ENCODE data around the gene RABEP2. TPM values are rescaled to one million over a fixed set of nuclear protein-coding genes. Genes with fewer than 3 reads are reported as not detected.

RABEP2 gene
- total and polyA plus RNA-seq, 10 donors: 40.8 to 90.0 (median 53.1) TPM

DNA sequence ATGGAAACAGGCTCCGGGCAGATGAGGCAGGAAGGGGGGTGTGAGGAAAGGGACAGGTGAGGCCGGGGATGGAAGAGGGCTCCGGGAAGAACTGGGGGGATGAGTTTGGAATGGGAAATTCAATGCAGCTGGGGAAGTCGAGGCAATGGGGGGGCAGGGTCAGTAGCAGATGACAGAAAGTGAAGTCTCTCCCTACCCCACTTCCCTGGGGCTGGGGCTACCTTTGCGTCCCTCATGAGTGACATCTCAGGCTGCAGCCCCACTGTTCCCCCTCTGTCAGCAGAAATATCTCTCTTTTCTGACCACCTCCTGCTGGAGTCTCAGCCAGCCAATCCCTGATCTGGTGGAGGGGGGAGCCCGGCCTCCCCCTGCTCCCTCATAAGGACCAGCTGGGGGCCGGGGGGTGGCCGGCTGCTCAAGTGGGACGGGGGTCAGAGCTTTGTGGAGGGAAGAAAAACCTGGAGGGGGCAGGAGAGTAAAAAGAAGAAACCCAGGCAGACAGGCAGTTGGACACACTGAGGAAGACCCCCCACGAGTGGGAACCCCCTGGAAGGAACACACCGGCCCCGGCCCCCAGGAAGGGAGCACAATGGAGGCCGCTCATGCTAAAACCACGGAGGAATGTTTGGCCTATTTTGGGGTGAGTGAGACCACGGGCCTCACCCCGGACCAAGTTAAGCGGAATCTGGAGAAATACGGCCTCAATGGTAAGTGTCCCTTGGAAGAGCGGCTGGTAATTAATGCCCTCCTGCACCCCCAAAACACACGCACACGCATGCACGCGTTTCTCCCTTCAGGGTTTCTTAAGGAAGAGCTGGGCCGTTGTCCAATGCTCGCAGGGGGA, 46.7 kb downstream of the RABEP2 start, which contains the start of gene ATP2A1:
Gene ATP2A1, plus strand, starts transcription at position 406 of the 844 bp plus-strand sequence. Its CDS starts 184 bp downstream, at position 590.
- peaks cover 6 to 27% (median 19%) of the 10 kb centered on the region in 6 donors for H3K4me1 ChIP-seq
- intact Hi-C loops (cut with DNase I; ENCODE audit: low total_unique reads): no loop called here
- no peak for DNase-seq
- peaks cover 0 to 30% (median 0%) of the 10 kb centered on the region in 7 donors for H3K27me3 ChIP-seq (replicated peaks in 1 of 7)
- peak within 1 kb of the TSS in 1 of 8 donors; percentile 61 for H3K27ac ChIP-seq
- WGBS, 5 donors: 76 to 90% (median 81%) methylated on average over 24 to 25 of the region's 25 CpGs
- TF ChIP-seq POLR2AphosphoS5 (IDR thresholded peaks at IDR 0.05) (no peak), POLR2A (IDR thresholded peaks at IDR 0.05) (no peak)
- TF ChIP-seq, protein P1, sequence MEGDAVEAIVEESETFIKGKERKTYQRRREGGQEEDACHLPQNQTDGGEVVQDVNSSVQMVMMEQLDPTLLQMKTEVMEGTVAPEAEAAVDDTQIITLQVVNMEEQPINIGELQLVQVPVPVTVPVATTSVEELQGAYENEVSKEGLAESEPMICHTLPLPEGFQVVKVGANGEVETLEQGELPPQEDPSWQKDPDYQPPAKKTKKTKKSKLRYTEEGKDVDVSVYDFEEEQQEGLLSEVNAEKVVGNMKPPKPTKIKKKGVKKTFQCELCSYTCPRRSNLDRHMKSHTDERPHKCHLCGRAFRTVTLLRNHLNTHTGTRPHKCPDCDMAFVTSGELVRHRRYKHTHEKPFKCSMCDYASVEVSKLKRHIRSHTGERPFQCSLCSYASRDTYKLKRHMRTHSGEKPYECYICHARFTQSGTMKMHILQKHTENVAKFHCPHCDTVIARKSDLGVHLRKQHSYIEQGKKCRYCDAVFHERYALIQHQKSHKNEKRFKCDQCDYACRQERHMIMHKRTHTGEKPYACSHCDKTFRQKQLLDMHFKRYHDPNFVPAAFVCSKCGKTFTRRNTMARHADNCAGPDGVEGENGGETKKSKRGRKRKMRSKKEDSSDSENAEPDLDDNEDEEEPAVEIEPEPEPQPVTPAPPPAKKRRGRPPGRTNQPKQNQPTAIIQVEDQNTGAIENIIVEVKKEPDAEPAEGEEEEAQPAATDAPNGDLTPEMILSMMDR (IDR thresholded peaks at IDR 0.05 in 8 of 11, conservative IDR thresholded peaks at IDR 0.05 in 3 of 11): no peak
- H3K4me3 ChIP-seq: peak within 1 kb of the TSS; percentile 62 to 87 (median 76)
- H3K36me3 ChIP-seq: peaks cover 0 to 27% (median 8%) of the 10 kb centered on the region in 6 donors
- H3K9me3 ChIP-seq: no peaks in the 10 kb centered on the region

DNA sequence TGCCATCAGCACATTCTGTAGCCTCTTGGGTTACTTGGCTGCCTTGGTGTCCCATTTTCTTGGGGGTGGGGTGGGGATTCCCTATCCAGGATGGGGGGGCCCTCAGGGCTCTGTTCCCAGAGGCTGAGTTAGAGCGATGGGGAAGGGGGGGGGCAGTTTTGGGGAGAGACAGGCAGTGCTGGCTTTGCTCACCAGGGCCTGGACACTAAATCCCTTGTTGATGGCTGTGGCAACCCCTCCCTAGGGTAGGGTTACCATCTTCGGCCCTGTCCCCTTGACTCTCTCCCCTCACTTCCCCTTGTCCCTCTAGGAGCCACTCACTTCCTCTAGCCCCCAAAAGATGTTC, 47.4 kb downstream of the RABEP2 start:
- peaks cover 6 to 27% (median 19%) of the 10 kb centered on the region in 6 donors for H3K4me1 ChIP-seq
- H3K4me3 ChIP-seq: no peak overlapping the region
- intact Hi-C loops (cut with DNase I; ENCODE audit: low total_unique reads): no loop called here
- H3K27ac ChIP-seq: no peak overlapping the region
- no peak for TF ChIP-seq POLR2AphosphoS5 (IDR thresholded peaks at IDR 0.05)
- TF ChIP-seq, protein P1 (IDR thresholded peaks at IDR 0.05 in 8 of 11, conservative IDR thresholded peaks at IDR 0.05 in 3 of 11): no peak
- no peak for TF ChIP-seq POLR2A (IDR thresholded peaks at IDR 0.05)
- no peak for DNase-seq
- peaks cover 0 to 23% (median 0%) of the 10 kb centered on the region in 7 donors for H3K27me3 ChIP-seq (replicated peaks in 1 of 7)
- H3K36me3 ChIP-seq: peaks cover 0 to 33% (median 13%) of the 10 kb centered on the region in 6 donors
- H3K9me3 ChIP-seq: no peaks in the 10 kb centered on the region
- WGBS, 5 donors: 45 to 73% (median 58%) methylated on average over 2 of the region's 2 CpGs

DNA sequence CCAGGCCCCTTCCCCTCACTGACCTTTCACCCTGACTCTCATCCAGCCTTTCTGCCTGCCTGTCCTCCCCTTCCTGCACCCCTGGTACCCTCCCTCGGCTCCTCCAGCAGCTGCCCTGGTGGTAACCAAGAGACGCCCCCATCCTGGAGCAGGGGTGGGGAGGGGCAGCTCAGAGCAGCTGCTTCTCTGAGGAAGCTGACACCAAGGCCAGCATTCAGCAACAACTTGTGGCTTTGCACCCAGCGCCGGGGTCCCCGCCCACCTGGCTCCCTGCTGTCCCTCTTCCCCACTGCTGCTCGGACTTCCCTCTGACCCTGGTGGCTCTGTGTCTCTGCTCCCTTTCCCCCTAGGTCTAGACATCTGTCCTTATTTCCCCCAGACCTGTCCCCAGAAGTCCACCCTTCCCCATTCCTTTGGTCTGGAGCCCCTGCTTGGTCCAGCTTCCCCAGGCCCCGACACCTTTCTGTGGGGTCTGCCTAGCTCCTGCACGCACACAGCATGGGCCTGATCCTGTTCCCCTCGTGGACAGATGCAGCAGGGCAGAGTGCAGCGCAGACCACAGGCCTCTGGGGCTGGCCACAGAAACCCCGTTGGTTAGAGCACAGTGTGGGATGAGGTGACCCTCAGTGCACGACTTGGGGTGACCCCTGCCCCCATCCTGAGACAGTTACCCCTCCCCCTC, 47.9 kb downstream of the RABEP2 start:
- Histone ChIP-seq H3K4me3 (no peak overlapping the region), H3K4me1 (peaks cover 6 to 27% (median 19%) of the 10 kb centered on the region in 6 donors), H3K27me3 (replicated peaks in 1 of 7) (peaks cover 0 to 18% (median 0%) of the 10 kb centered on the region in 7 donors), H3K36me3 (peaks cover 0 to 39% (median 17%) of the 10 kb centered on the region in 6 donors), H3K9me3 (no peaks in the 10 kb centered on the region), H3K27ac (no peak overlapping the region)
- whole genome bisulfite sequencing, 5 donors: 38 to 56% (median 40%) methylated on average over 11 to 12 of the region's 12 CpGs
- intact Hi-C loops (cut with DNase I; ENCODE audit: low total_unique reads): no loop called here
- TF ChIP-seq, protein P1 (IDR thresholded peaks at IDR 0.05 in 8 of 11, conservative IDR thresholded peaks at IDR 0.05 in 3 of 11): no peak
- no peak for TF ChIP-seq POLR2A (IDR thresholded peaks at IDR 0.05)
- peak in 1 of 3 donors; percentile 42 for TF ChIP-seq POLR2AphosphoS5 (IDR thresholded peaks at IDR 0.05)
- DNase-seq: peak; percentile 51
